ENCODE data around the gene PPP1CB. TPM values are rescaled to one million over a fixed set of nuclear protein-coding genes. Genes with fewer than 3 reads are reported as not detected.

PPP1CB gene
- total RNA-seq, 1 experiment from 2014 or later, result 190 TPM

- Mint-ChIP-seq H3K9me3 (ENCODE audit: unreplicated experiment) (no peaks in the 10 kb centered on the region), H3K4me1 (ENCODE audit: low read depth, unreplicated experiment) (peaks cover 6% of the 10 kb centered on the region), H3K4me3 (ENCODE audit: unreplicated experiment) (no peak overlapping the region), H3K27me3 (ENCODE audit: insufficient read depth, unreplicated experiment) (no peaks in the 10 kb centered on the region), H3K36me3 (ENCODE audit: insufficient read depth, unreplicated experiment) (peaks cover 9% of the 10 kb centered on the region), H3K27ac (ENCODE audit: unreplicated experiment) (no peak overlapping the region)
- no TSS peak for BruUV-seq (replicated peaks)
- Histone ChIP-seq H3K27me3 (replicated peaks; ENCODE audit: control insufficient read depth, insufficient read depth, low read length) (no peaks in the 10 kb centered on the region), H3K36me3 (ENCODE audit: control insufficient read depth, insufficient read depth, low read length) (no peaks in the 10 kb centered on the region), H3K9me3 (no peaks in the 10 kb centered on the region), H3K4me3 (ENCODE audit: low read depth, low read length) (no peak overlapping the region), H3K4me1 (no peaks in the 10 kb centered on the region)
- CTCF ChIA-PET, result no interaction called here
- no peak for TF ChIP-seq CTCF (IDR thresholded peaks at IDR 0.05; ENCODE audit: insufficient read depth in 1 of 2, low read depth in 1 of 2, low read length in 1 of 2, severe bottlenecking in 1 of 2, unreplicated experiment in 1 of 2)
- POLR2A ChIA-PET, result no interaction called here
- no peak for DNase-seq
- intact Hi-C loops (cut with micrococcal nuclease; ENCODE audit: unreplicated experiment), result no loop called here
These were observed 90.4 kb downstream of the PPP1CB start for GRCh38 chr2:28842042-28842441.

Other genes with a start within 250 kb of the PPP1CB start
- 1.5 and 2.0 TPM in 2 replicates for gene SPDYA, start 59.0 kb downstream of the PPP1CB start, total RNA-seq (2022)
- 19.9 and 20.0 TPM in 2 replicates for gene TRMT61B, start 118.5 kb downstream of the PPP1CB start, total RNA-seq (2022)
- gene WDR43, start 142.8 kb downstream of the PPP1CB start, total RNA-seq (2022), result 117 and 133 TPM in 2 replicates
- 0.61 and 1.3 TPM in 2 replicates for gene TOGARAM2, start 229.5 kb downstream of the PPP1CB start, total RNA-seq (2022)

Data from Caco-2 (cell line).